ENCODE results near the gene GRM7. TPM values are rescaled to one million over a fixed set of nuclear protein-coding genes. Genes with fewer than 3 reads are reported as not detected.

Gene GRM7
- total RNA-seq, 1 experiment from 2014 or later = 0.66 TPM

DNA sequence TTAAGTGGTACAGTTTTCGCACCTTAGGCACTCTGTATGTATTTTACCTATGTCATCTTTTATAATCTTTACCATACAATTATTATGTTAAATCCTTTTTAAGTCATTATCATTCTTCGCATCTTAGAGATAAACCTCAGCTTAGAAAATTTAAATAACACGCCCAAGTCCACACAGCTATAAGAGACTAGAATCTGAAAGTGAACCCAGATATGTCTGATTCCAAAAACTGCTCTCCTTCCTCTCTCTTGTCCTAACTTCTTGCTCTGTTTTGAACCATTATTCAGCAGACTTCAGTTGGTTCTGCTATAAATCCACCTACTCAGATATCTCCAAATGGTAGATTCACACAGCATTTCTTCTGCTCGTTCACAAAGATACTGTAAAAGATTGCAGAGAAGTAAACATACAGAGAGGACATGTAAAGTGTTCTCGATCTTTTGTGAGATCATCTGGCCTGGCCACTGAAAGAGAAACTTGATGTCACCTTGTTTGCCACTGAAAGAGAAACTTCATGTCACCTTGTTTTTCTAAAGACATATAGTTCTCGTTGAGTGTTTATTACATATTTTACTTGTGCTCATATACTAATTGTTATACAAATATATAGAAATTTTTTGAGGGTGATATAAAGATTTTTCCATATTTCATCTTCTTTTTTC lies 533.2 kb downstream of the GRM7 start:
- in situ Hi-C loops (cut with HindIII; ENCODE audit: low pct_unique_long_range_greater_than_20kb, low sequenced_read_pairs) = no loop called here
- no peak for DNase-seq (ENCODE audit: low read depth, low spot score)

DNA sequence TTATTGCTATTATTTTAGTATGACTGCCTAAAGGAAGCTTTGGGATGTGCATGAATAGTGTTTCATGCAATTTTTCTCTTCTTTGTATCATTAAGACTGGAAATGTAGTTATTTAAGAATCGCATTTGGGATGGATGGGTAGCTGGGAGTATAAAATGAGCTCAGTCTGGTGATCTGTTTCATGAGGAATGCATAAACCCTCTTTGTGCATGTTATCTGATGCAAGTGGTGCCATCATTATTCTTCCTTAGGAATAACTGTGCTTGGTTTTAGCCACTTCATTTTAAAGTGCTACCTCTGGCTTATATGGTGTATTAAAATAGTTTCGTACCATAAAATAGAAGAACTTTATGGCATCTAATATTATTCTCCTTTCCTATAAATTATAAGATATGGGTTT lies 535.6 kb downstream of the GRM7 start:
- in situ Hi-C loops (cut with HindIII; ENCODE audit: low pct_unique_long_range_greater_than_20kb, low sequenced_read_pairs) = no loop called here

DNA sequence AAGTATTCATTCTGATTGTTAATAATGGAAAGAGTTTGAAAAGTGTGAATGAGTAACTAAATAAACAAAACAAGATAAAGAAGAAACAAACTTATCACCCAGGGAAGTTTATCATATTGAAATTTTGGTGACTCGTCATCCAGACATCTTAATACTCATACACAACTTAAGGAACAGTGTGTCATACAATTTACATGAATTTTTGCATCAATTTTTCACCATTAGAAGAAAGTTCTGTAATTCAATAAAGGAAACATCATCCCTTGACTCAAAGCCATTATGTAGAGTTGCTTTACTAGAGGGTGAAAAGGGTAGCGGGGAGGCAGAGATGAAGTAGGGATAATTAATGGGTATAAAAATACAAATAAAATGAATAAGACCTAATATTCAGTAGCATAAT lies 536.2 kb downstream of the GRM7 start:
- DNase-seq (ENCODE audit: low read depth, low spot score) = no peak
- in situ Hi-C loops (cut with HindIII; ENCODE audit: low pct_unique_long_range_greater_than_20kb, low sequenced_read_pairs) = no loop called here

More for the DNA sequence above, 535.6 kb downstream of the GRM7 start:
- no peak for DNase-seq (ENCODE audit: low read depth, low spot score)

DNA sequence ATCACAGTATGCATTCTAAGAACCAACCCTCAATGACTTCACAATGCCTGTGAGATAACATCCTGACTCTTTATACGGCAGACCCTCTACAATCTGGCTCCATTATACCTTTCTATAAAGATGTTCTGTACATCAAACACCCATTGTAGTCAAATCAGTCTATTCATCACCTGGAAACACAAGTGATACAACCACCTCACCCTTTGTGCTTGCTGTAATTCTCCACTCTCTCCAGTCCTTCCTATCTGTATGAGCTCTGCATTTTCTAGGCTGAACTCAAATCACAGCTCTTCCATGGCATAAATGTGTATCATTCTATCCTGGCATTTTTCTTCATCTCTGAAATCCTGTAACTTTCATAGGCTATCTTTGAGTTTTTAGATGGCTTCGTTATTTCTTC lies 539.4 kb downstream of the GRM7 start:
- DNase-seq (ENCODE audit: low read depth, low spot score) = no peak
- in situ Hi-C loops (cut with HindIII; ENCODE audit: low pct_unique_long_range_greater_than_20kb, low sequenced_read_pairs) = no loop called here

DNA sequence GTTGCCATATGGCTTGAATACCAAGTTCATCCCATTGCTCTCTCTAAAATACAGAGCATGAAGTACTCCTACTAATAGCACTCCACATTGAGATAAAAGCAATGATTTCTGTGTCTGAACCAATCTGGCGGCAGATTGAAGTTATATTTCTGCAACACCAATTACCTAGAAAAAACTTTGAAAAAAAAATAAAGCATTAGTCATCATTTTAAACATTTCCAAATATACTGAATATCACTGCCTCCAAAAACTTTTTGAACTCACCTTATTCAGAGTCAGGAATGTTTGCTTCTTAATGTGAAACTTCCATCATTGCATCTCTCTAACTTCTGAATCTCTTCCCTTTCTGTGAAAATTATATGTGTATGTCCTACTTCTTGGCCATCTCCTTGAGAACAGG lies 540.5 kb downstream of the GRM7 start:
- in situ Hi-C loops (cut with HindIII; ENCODE audit: low pct_unique_long_range_greater_than_20kb, low sequenced_read_pairs) = no loop called here
- no peak for DNase-seq (ENCODE audit: low read depth, low spot score)

DNA sequence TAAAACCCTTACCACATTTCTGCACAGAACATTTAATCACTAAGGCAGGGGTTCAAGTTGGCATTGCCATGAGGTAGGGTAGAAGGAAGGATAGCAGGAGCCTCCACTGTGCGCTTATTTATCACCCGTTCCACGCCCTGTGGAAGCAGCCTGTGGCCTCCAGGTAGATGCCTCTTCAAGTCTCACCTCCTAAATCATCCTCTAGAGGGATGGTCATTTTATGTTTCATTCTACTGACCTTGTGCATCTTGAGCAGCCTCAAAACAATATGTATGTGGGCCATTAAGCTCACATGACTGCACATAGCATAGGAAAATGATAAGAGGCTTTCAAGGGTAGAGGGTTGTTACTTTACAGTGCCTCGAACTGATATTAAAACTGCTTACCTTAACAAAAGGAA lies 546.2 kb downstream of the GRM7 start:
- in situ Hi-C loops (cut with HindIII; ENCODE audit: low pct_unique_long_range_greater_than_20kb, low sequenced_read_pairs) = no loop called here
- no peak for DNase-seq (ENCODE audit: low read depth, low spot score)

DNA sequence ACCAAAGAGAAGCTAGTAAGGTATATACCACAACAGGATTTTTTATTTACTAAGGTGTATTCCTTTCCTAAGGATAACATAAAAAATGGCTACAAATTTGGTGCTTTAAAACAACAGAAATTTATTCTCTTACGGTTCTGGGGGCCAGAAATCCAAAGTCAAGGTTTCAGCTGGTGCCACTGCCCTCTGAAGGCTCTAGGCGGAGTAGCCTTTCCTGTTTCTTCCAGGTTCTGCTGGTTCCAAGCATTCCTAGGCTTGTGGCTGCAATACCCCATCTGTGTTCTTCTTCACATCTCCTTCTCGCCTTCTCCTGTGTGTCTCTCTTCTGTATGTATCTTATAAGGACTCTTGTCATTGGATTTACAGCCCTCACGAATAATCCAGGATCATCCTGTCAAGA lies 549.9 kb downstream of the GRM7 start:
- in situ Hi-C loops (cut with HindIII; ENCODE audit: low pct_unique_long_range_greater_than_20kb, low sequenced_read_pairs) = no loop called here
- DNase-seq (ENCODE audit: low read depth, low spot score) = no peak

DNA sequence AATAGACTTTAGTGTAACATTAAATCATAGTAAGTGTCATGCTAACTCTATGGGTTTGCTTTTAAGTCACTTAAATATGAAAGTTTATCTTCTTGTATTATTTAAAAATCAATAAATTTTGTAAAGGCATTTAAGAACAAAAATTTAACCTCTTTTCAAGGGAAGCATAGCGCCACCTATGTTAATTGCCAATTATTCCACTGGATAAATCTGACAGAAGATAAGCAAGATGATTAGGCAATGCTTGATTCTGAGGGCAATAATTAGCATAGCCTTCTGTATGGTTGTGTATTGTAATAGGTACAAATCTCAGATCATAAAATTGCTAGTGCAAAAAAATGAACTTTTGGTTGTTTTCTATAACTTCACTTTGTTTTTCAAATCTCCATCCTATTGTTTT lies 560.1 kb downstream of the GRM7 start:
- no peak for DNase-seq (ENCODE audit: low read depth, low spot score)
- in situ Hi-C loops (cut with HindIII; ENCODE audit: low pct_unique_long_range_greater_than_20kb, low sequenced_read_pairs) = no loop called here

DNA sequence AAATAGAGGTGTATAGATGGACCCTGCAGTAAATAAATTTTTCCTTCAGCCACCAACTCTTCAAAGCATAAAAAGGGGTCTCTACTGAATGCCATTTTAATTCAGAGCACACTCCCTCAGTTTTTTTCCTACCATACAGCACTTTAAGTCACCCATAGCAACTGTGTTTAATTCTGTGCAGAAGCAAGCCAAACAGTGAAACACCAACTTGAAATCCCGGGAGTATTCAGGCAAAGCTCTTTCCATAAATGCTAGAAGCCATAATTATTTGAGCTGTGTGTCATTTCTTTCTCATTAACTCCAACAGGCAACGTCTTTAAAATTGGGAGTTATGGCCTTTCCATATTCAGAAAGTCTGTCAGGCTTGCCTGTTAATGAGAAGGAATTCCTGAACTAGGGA lies 562.1 kb downstream of the GRM7 start:
- DNase-seq (ENCODE audit: low read depth, low spot score) = no peak
- in situ Hi-C loops (cut with HindIII; ENCODE audit: low pct_unique_long_range_greater_than_20kb, low sequenced_read_pairs) = no loop called here

DNA sequence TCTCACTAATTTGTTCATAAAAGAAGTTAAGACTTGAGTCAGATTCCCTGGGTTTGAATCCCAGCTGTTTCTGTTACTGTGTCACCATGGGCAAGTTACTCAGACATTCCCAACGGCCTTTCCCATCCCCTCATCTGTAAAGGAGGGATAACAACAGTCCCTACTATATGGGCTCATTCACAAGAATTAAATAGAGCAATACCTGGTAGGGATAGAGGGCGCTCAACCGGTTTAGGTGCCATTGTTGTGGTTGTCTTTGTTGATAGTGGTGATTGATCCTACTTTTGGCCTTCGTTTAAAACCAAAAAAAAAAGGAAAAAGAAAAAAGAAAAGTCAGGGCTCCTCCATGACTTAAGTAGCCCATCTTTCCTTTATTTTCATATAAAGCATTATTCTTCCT lies 563.1 kb downstream of the GRM7 start:
- in situ Hi-C loops (cut with HindIII; ENCODE audit: low pct_unique_long_range_greater_than_20kb, low sequenced_read_pairs) = no loop called here
- DNase-seq (ENCODE audit: low read depth, low spot score) = no peak

DNA sequence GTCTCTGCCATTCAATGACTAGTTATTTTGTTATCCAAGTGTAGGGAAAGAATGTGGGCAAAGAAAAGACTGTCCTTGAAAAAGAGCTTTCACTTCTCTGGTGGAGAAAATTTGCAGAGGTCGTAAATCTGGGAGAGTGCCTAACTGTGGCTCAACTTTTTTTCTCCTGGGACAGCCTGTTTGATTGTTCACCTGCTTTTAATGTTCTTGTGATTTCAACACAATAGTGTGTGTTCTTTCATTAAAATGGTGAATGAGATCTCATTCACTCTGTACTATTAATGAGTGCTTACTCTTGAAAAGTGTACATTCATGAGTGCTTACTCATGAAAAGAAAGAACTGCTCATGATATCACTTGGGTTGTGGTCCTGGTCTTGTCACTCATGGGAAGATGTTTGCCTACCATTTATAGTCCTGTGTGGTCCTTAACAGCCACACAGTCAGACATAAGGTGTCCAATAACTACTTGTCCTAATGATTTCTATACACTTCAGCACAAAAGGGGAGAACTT lies 567.3 kb downstream of the GRM7 start:
- DNase-seq (ENCODE audit: low read depth, low spot score) = no peak
- in situ Hi-C loops (cut with HindIII; ENCODE audit: low pct_unique_long_range_greater_than_20kb, low sequenced_read_pairs) = no loop called here

DNA sequence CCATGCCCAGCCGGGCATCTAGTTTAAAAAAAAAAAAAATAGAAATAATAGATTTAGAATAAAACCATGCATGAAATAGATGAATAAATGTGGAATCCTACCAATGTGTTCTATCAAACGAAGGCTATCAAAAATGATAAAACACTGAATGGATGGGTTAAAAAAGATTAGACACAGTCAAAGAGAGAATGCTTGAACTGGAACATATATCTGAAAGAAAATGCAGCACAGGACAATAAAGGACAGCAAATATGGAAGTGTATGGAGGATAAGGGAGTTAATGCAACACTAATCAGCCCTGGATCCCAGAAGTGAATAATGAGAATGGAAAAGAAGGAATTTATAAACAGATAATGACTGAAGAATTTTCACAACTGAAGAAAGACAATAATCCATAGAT lies 571.7 kb downstream of the GRM7 start:
- in situ Hi-C loops (cut with HindIII; ENCODE audit: low pct_unique_long_range_greater_than_20kb, low sequenced_read_pairs) = no loop called here
- DNase-seq (ENCODE audit: low read depth, low spot score) = no peak

DNA sequence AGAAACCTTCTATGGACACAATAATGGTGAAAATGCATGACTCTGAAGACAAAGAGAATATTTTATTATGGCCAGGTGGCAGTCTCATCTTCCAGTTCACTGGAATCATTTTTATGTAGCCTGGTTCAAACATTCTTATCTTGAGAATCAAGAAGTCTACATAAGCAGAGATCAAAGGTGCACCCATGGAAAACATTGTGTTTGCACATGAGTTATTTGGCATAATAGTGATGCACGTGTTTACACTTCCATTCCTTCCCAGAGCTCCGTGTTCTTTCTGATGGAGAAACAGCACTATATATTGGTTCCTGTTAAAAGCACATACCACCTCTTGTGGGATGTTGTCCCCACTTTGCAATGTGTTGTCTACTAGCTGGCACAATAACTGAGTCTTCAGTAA lies 572.2 kb downstream of the GRM7 start:
- DNase-seq (ENCODE audit: low read depth, low spot score) = no peak
- in situ Hi-C loops (cut with HindIII; ENCODE audit: low pct_unique_long_range_greater_than_20kb, low sequenced_read_pairs) = no loop called here

DNA sequence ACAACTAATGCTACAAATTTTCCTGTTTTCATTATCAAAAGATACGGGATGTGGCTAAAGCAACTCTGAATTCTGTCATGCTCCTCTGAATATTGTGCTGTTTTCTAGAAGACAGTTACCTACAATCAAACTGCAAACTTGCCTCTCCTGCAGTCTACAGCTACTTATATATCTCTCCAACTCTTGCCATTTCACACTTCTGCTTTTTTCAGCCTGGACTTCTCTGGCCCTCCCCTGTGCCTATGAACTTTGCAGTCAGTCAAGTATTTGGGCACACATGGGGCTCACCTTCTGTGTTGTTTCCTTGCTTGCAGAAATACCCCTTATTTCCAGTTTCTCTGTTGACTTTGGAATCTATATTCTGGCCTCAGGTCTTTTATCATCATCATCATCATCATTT lies 575.6 kb downstream of the GRM7 start:
- no peak for DNase-seq (ENCODE audit: low read depth, low spot score)
- in situ Hi-C loops (cut with HindIII; ENCODE audit: low pct_unique_long_range_greater_than_20kb, low sequenced_read_pairs) = no loop called here

DNA sequence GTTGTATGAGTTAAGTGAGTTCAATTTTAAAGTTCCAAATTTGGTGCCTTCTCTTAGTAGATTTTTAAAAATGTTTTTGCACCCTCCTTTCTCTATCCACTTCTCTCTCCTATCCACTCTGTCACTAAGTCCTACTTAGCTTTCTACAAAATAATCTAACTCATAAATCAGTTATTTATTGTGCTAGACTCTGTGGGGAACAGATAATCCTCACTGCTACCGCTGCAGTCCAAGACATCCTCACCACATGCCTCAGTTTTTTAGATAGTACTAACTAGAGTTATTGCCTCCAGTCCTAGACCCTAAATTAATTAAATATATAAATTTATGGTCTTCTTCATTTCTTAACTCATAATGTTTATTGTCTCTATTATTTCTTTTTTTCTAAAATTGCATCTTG lies 576.3 kb downstream of the GRM7 start:
- in situ Hi-C loops (cut with HindIII; ENCODE audit: low pct_unique_long_range_greater_than_20kb, low sequenced_read_pairs) = no loop called here
- DNase-seq (ENCODE audit: low read depth, low spot score) = no peak

DNA sequence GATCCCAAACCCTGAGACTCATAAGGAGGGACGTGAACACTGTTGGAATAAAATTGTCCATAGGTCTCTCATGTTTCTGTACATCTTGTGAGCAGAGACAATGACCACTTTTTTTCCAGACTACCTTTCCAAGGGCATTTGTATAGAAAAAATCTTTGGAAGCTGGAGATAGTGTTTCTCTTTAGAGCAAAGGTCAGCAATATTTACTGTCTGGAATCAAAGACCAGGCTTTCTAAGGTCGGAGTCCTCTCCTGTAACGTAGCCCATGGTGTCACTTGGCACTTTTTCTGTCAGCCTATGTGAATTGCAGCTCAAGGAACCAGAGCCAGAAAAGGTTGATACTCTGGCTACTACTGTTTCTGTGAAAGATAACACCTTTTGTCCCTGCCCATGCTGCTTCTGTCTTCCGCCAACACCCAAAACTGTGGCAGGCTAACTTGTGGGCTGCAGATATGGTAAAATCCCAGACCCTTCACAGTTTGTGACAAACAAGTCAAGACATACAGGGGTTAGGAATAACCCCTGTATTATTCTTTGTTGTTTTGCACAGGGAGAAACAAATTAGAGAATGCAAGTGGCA lies 578.3 kb downstream of the GRM7 start:
- DNase-seq (ENCODE audit: low read depth, low spot score) = no peak
- in situ Hi-C loops (cut with HindIII; ENCODE audit: low pct_unique_long_range_greater_than_20kb, low sequenced_read_pairs) = no loop called here

DNA sequence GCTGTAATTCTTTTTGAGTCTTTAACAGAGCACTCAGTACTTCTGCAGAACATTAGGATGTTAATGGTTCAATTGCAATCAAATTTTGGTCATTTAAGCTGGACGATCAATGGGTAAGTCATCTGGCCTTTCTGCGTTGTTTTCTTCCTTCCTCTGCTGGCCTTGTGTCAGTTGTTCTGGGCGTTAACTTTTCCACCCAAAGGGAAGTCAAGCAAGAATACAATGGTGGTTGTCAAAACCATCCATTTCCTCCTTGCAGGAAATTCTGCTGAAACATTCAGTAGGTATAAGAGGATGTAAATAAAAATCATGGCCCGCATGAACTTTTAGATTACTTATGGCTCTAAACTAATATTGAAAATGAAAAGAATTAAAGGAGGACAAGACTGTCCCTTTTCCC lies 584.0 kb downstream of the GRM7 start:
- in situ Hi-C loops (cut with HindIII; ENCODE audit: low pct_unique_long_range_greater_than_20kb, low sequenced_read_pairs) = no loop called here
- DNase-seq (ENCODE audit: low read depth, low spot score) = no peak

DNA sequence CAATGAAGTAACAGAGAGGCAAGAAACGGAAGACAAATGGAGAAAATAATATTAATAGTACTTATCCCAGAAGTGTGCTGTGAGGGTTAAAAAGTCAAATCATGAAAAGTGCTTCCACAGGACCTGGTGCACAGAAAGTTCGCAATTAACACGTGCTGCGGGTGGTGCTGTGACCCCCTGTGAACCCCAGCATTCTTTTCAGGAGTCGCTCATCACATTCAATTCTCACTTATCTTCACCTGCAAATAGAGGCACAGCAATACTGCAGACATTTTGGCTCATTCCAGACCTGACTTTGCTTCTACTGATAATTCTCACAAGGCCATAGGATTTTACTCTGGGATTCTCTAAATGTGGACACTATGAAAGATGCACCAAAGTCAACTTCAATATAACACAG lies 584.4 kb downstream of the GRM7 start:
- in situ Hi-C loops (cut with HindIII; ENCODE audit: low pct_unique_long_range_greater_than_20kb, low sequenced_read_pairs) = no loop called here
- no peak for DNase-seq (ENCODE audit: low read depth, low spot score)

DNA sequence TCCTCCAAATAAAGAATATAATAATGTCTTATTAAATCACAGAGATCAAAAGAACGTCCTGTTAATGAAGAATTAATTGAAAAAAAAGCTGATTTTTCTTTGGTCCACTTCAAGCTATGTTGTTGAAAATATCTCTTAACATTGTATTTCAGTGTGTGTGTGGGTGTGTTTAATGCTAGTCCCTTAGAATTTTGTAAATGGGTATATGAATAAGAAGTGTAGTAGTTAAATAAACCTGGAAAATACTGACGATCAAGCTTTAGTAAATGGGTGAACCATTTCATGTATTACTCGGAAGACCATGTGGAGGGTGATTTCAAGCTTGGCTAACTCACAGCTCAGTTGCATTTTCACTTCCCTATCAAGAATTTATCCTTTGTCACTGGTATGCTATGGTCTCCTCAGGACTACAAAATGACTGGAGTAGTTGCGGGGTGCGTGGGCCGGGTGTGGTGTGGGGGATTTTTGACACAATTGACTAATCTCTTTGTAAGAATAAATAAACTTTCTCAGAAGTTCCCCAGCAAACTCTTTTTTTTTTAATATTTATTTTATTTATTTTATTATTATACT lies 586.4 kb downstream of the GRM7 start:
- DNase-seq (ENCODE audit: low read depth, low spot score) = no peak
- in situ Hi-C loops (cut with HindIII; ENCODE audit: low pct_unique_long_range_greater_than_20kb, low sequenced_read_pairs) = no loop called here
